GM10266 (cell line): ENCODE measurements around the gene CPNE1.
A peak's percentile ranks its signal among the peaks of the same experiment; 100 is the strongest.
"Not testable (repeated sequence)": the region's sequence is repeated elsewhere in the genome, so short reads cannot be mapped to it uniquely, and the experiment has no call there.

ENCODE experiments used
- DNase-seq: peaks from one replicate; pipeline ENCODE4 v3.0.0; 2012; ENCODE audit errors: extremely low spot score
- TF ChIP-seq, protein P1 (sequence below): IDR thresholded peaks from 2 replicates; pipeline ENCODE4 v1.5.1; 2012; ENCODE audit warnings: mild to moderate bottlenecking, low read depth; ENCODE audit not compliant: control insufficient read depth, insufficient read depth; ENCODE audit errors: missing control alignments

The CPNE1 gene

GRCh38 chr20:35664466-35665206, at the start of gene CPNE1, which contains the start of gene RBM12:
Gene CPNE1, minus strand, starts transcription at chr20:35664900. Its CDS starts 31,977 bp downstream, at chr20:35632923.
Gene RBM12, minus strand, starts transcription at chr20:35664900. Its CDS starts 9,578 bp downstream, at chr20:35655322.
- TF ChIP-seq, protein P1, sequence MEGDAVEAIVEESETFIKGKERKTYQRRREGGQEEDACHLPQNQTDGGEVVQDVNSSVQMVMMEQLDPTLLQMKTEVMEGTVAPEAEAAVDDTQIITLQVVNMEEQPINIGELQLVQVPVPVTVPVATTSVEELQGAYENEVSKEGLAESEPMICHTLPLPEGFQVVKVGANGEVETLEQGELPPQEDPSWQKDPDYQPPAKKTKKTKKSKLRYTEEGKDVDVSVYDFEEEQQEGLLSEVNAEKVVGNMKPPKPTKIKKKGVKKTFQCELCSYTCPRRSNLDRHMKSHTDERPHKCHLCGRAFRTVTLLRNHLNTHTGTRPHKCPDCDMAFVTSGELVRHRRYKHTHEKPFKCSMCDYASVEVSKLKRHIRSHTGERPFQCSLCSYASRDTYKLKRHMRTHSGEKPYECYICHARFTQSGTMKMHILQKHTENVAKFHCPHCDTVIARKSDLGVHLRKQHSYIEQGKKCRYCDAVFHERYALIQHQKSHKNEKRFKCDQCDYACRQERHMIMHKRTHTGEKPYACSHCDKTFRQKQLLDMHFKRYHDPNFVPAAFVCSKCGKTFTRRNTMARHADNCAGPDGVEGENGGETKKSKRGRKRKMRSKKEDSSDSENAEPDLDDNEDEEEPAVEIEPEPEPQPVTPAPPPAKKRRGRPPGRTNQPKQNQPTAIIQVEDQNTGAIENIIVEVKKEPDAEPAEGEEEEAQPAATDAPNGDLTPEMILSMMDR = no peak
- peak; percentile 96 for DNase-seq

- TF ChIP-seq, protein P1 = no peak
- DNase-seq = no peak
These were observed 49.4 kb upstream of the CPNE1 start for GRCh38 chr20:35714127-35714526.

DNA sequence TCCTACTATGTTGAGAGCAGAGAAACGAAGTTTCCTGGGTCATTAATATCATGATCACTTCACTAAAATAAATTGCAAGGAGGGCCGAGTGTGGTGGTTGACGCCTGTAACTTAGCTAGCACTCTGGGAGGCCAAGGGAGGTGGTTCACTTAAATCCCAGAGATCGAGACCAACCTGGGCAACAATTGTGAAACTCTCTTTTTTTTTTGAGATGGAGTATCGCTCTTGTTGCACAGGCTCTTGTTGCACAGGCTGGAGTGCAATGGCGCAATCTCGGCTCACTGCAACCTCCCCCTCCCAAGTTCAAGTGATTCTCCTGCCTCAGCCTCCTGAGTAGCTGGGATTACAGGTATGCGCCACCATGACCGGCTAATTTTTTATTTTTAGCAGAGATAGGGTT, 48.4 kb upstream of the CPNE1 start:
- DNase-seq = not testable (repeated sequence)

GRCh38 chr20:35711588-35712209, 47.0 kb upstream of the CPNE1 start:
- no peak for DNase-seq
- TF ChIP-seq, protein P1 = no peak

DNA sequence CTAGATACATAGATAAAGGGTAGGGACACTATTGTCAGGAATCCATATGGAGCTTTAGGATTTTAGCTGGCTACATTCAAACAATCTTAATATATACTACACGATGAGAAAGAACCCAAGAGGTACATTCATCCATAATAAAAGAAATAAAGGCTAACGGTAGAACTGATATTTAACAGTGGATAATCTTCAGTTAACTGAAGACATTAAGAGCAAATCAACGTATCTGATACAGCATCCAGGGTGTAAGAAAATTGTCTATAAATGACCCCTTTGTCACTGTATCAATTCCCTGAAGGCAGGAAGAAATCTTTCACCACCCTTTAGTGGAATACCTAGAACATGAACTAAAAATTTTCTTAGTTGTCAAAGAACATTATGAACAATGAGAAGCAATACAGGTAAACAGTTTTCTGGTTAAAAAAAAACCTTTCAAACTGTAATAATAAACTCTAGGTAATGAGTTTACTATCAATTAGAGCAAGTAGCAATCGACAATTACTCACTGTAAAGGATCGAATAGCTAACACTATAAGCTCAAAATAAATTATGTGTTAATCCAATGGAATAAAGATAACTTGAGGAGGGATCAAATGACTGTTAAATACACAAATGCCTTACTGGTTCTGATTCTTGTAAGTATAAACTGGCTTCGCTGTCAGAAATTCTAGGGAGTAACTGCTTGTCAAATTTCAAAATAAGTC, 46.3 kb upstream of the CPNE1 start:
- TF ChIP-seq, protein P1 = no peak

DNA sequence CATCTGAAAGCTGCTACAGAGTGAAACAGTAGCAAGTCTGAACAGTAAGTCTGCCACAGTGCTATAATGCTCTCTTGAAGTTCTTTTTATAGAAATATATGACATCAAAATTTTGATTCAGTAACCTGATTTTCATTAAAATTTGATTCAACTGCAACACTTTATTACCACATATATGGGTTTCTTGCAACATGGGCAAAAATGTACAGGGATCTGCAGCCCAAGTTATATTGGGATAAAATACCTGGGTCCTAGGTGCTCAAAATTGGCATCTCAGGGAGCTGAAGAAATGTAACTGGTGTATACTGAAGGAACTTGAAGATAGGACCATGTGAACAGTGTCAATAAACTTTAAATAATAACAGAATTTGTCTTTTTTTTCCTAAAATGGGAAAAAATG, 45.3 kb upstream of the CPNE1 start:
- DNase-seq = no peak
- TF ChIP-seq, protein P1 = no peak

More for the DNA sequence above, 46.3 kb upstream of the CPNE1 start:
- DNase-seq = no peak

DNA sequence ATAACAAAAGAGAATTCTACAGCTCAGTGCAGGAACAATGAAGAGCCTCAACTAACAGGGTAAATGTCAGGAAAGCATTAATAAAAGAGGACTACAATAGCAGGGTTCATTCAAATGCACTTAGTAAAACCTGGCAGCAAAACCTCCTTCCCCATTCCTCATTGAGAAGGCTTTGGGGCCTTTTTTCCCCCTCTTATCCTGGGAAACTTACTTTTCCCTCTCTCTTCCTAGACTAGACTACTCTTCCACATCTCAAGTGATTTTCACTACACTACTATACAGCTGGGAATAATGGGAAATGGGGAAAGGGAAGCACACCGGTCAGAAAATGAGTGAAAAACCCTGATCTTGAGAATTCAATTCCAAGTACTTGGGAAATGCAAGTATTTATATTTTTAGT, 44.6 kb upstream of the CPNE1 start:
- TF ChIP-seq, protein P1 = no peak
- no peak for DNase-seq
